PC-3 (cell line): ENCODE results near the gene ST6GALNAC1. TPM values are rescaled to one million over a fixed set of nuclear protein-coding genes. Genes with fewer than 3 reads are reported as not detected.
"Not testable (repeated sequence)": the region's sequence is repeated elsewhere in the genome, so short reads cannot be mapped to it uniquely, and the experiment has no call there.

ENCODE experiments used
- ATAC-seq: fragments of 200-7000 bp; cut with Tn5 transposase; 2 replicates; pipeline ENCODE4 v1.9.1; 2020; ENCODE audit warnings: mild to moderate bottlenecking, moderate library complexity
- BruUV-seq: library from RNA; stranded (reverse); fragments of 400-500 nt; replicated peaks from 2 replicates; lab custom pipeline; 2021; lab: Mats Ljungman, UMichigan
- CTCF ChIA-PET: fragments of 300-600 bp; sonication (Branson Sonifier 250); formaldehyde crosslinking; loops from one replicate; lab custom pipeline; 2022; ENCODE audit warnings: antibody characterized with exemption; lab: Charles Lee
- POLR2A ChIA-PET: fragments of 300-600 bp; sonication (Branson Sonifier 250); formaldehyde crosslinking; loops from one replicate; lab custom pipeline; 2022; ENCODE audit warnings: antibody characterized with exemption; ENCODE audit not compliant: unreplicated experiment; lab: Charles Lee
- DNase-seq: peaks from one replicate; pipeline ENCODE4 v3.0.0-alpha.2; 2015
- H2AFZ ChIP-seq: fragments of 300-600 bp; sonication (generic); 2 replicates; pipeline ENCODE4 v1.6.0; 2016; ENCODE audit warnings: antibody characterized with exemption, low read length
- H3F3A ChIP-seq: fragments of 300-600 bp; sonication (generic); one replicate; pipeline ENCODE4 v1.6.0; 2017; ENCODE audit warnings: antibody characterized with exemption, low read length, control low read depth, mild to moderate bottlenecking; ENCODE audit not compliant: unreplicated experiment
- H3K27ac ChIP-seq: fragments of 300-600 bp; sonication (generic); 2 replicates; pipeline ENCODE4 v1.5.1; 2016; ENCODE audit warnings: mild to moderate bottlenecking, low read length
- H3K27me3 ChIP-seq: fragments of 300-600 bp; sonication (generic); 2 replicates; pipeline ENCODE4 v1.6.1; 2016; ENCODE audit warnings: low read length, mixed read lengths
- H3K36me3 ChIP-seq: fragments of 300-600 bp; sonication (generic); 2 replicates; pipeline ENCODE4 v1.6.1; 2016; ENCODE audit warnings: low read depth, mixed run types, low read length, mixed read lengths
- H3K4me1 ChIP-seq: fragments of 300-600 bp; sonication (generic); 2 replicates; pipeline ENCODE4 v1.5.1; 2016; ENCODE audit warnings: low read length; ENCODE audit not compliant: insufficient read depth
- H3K4me2 ChIP-seq: fragments of 300-600 bp; sonication (generic); 2 replicates; pipeline ENCODE4 v1.6.0; 2016; ENCODE audit warnings: low read length
- H3K4me3 ChIP-seq: fragments of 300-600 bp; sonication (generic); 2 replicates; pipeline ENCODE4 v1.5.1; 2016; ENCODE audit warnings: mild to moderate bottlenecking, low read length, mixed read lengths
- H3K79me2 ChIP-seq: fragments of 300-600 bp; sonication (generic); 2 replicates; pipeline ENCODE4 v1.6.1; 2017; ENCODE audit warnings: low read length, mixed read lengths
- H3K9ac ChIP-seq: fragments of 300-600 bp; sonication (generic); 2 replicates; pipeline ENCODE4 v1.6.0; 2016; ENCODE audit warnings: mild to moderate bottlenecking, low read length
- H3K9me2 ChIP-seq: fragments of 300-600 bp; sonication (generic); replicated peaks from 2 replicates; pipeline ENCODE4 v1.6.1; 2016; ENCODE audit warnings: mixed run types, low read length, mixed read lengths
- H3K9me3 ChIP-seq: fragments of 300-600 bp; sonication (generic); 2 replicates; pipeline ENCODE4 v1.6.1; 2016; ENCODE audit warnings: low read length, mixed read lengths
- H4K20me1 ChIP-seq: fragments of 300-600 bp; sonication (generic); 2 replicates; pipeline ENCODE4 v1.6.1; 2016; ENCODE audit warnings: low read length, mixed read lengths
- CTCF ChIP-seq: fragments of 300-600 bp; sonication (generic); conservative IDR thresholded peaks from 2 replicates; pipeline ENCODE4 v1.5.1; 2017; ENCODE audit warnings: antibody characterized with exemption, low read depth, mild to moderate bottlenecking, low read length
- EZH2 ChIP-seq: fragments of 300-600 bp; sonication (generic); IDR thresholded peaks from one replicate; pipeline ENCODE4 v1.6.1; 2017; ENCODE audit warnings: antibody characterized with exemption, mild to moderate bottlenecking, low read length; ENCODE audit not compliant: unreplicated experiment
- EZH2phosphoT487 ChIP-seq: fragments of 300-600 bp; sonication (generic); IDR thresholded peaks from 2 replicates; pipeline ENCODE4 v1.6.1; 2018; ENCODE audit warnings: mild to moderate bottlenecking, antibody characterized with exemption, low read length, borderline replicate concordance
- intact Hi-C: fragments of 100-400 bp; cut with micrococcal nuclease; formaldehyde crosslinking; loops from 2 replicates; pipeline ENCODE4 v1.9.0; 2023
- total RNA-seq: library from RNA; depleted of rRNA; stranded (reverse); fragments of >200 nt; gene quantifications from 2 replicates; pipeline ENCODE4 v1.2.3, GENCODE V29; 2014

ST6GALNAC1 gene
- total RNA-seq, 1 experiment from 2014 or later: 4.1 TPM

GRCh38 chr17:76640550-76641380 lies 2.8 kb downstream of the ST6GALNAC1 start:
- intact Hi-C loops: loop anchor here (10.0 kb wide), 1 partner anchor 74 kb away; the partner anchor contains the start of gene MXRA7
- 0 out of 2 replicates have a peak overlapping the region, but pooled peaks have one; percentile 1 for H3K27ac ChIP-seq
- ATAC-seq (no peak), DNase-seq (no peak)
- ChIA-PET POLR2A (no interaction called here), CTCF (no interaction called here)
- H3K4me3 ChIP-seq: no peak overlapping the region
- no peak overlapping the region for H2AFZ ChIP-seq
- H3K9ac ChIP-seq: no peak overlapping the region
- no peaks in the 10 kb centered on the region for H3K9me2 ChIP-seq
- peaks cover 28% of the 10 kb centered on the region for H3K4me1 ChIP-seq
- no peaks in the 10 kb centered on the region for H3K9me3 ChIP-seq
- H3K79me2 ChIP-seq: no peaks in the 10 kb centered on the region
- H3K4me2 ChIP-seq: peak overlapping the region; percentile 38; the same call in 1 of the 2 replicates
- no TSS peak for BruUV-seq
- H3K36me3 ChIP-seq: no peaks in the 10 kb centered on the region
- no peak for TF ChIP-seq CTCF
- no peak for TF ChIP-seq EZH2phosphoT487
- TF ChIP-seq EZH2: no peak
- H3F3A ChIP-seq: no peaks in the 10 kb centered on the region
- no peaks in the 10 kb centered on the region for H4K20me1 ChIP-seq
- no peaks in the 10 kb centered on the region for H3K27me3 ChIP-seq

GRCh38 chr17:76638263-76638662 lies 5.3 kb downstream of the ST6GALNAC1 start:
- no peaks in the 10 kb centered on the region for H4K20me1 ChIP-seq
- H3K9me3 ChIP-seq: no peaks in the 10 kb centered on the region
- intact Hi-C loops: no loop called here
- TF ChIP-seq CTCF: no peak
- no peak for TF ChIP-seq EZH2phosphoT487
- TF ChIP-seq EZH2: no peak
- peaks cover 19% of the 10 kb centered on the region for H3K4me1 ChIP-seq
- no peak overlapping the region for H3K4me3 ChIP-seq
- no peak for DNase-seq
- no peaks in the 10 kb centered on the region for H3F3A ChIP-seq
- H3K27ac ChIP-seq: no peak overlapping the region
- no peak overlapping the region for H2AFZ ChIP-seq
- no peaks in the 10 kb centered on the region for H3K79me2 ChIP-seq
- H3K27me3 ChIP-seq: no peaks in the 10 kb centered on the region
- ChIA-PET CTCF (no interaction called here), POLR2A (no interaction called here)
- ATAC-seq: no peak
- no peak overlapping the region for H3K9ac ChIP-seq
- no peaks in the 10 kb centered on the region for H3K36me3 ChIP-seq
- H3K4me2 ChIP-seq: no peak overlapping the region
- no peaks in the 10 kb centered on the region for H3K9me2 ChIP-seq
- no TSS peak for BruUV-seq

GRCh38 chr17:76636486-76637206 lies 6.9 kb downstream of the ST6GALNAC1 start:
- H3K9ac ChIP-seq, DNase-seq, H3K27me3 ChIP-seq, BruUV-seq, H3F3A ChIP-seq, H4K20me1 ChIP-seq, H3K79me2 ChIP-seq, H3K9me3 ChIP-seq, H3K27ac ChIP-seq, POLR2A ChIA-PET, H3K4me3 ChIP-seq, H3K36me3 ChIP-seq, H3K4me2 ChIP-seq, intact Hi-C loops, ATAC-seq, H2AFZ ChIP-seq, CTCF ChIA-PET, H3K9me2 ChIP-seq: not testable (repeated sequence)
- peaks cover 10% of the 10 kb centered on the region for H3K4me1 ChIP-seq
